Cardiac muscle cell (in vitro differentiated cells and primary cell): Measurements from ENCODE around the gene HTR3C. TPM values are rescaled to one million over a fixed set of nuclear protein-coding genes. Genes with fewer than 3 reads are reported as not detected.
"Not testable (repeated sequence)": the region's sequence is repeated elsewhere in the genome, so short reads cannot be mapped to it uniquely, and the experiment has no call there.

Source experiments
- DNase-seq, 2 donors: peaks; one replicate each; pipeline versions ENCODE4 v3.0.0 to v3.0.0-alpha.2; 2010 to 2017; ENCODE audit warnings: low read depth in 1 of 2, low spot score in 1 of 2
- H3K27ac ChIP-seq: fragments of 200-600 bp; sonication (generic); 2 replicates; pipeline ENCODE4 v1.5.1; 2016
- H3K27me3 ChIP-seq: fragments of 200-600 bp; sonication (generic); 2 replicates; pipeline ENCODE4 v1.6.0; 2016; ENCODE audit warnings: control low read depth
- H3K36me3 ChIP-seq: fragments of 200-600 bp; sonication (generic); 2 replicates; pipeline ENCODE4 v1.5.1; 2016; ENCODE audit warnings: control low read depth
- H3K4me1 ChIP-seq: fragments of 200-600 bp; sonication (generic); 2 replicates; pipeline ENCODE4 v1.8.1; 2017; ENCODE audit warnings: low read depth, mild to moderate bottlenecking, mixed run types
- H3K4me3 ChIP-seq: fragments of 200-600 bp; sonication (generic); 2 replicates; pipeline ENCODE4 v1.5.1; 2016; ENCODE audit warnings: mild to moderate bottlenecking
- H3K9me3 ChIP-seq: fragments of 200-600 bp; sonication (generic); 2 replicates; pipeline ENCODE4 v1.5.1; 2017; ENCODE audit warnings: low read depth, mild to moderate bottlenecking, control low read depth
- CTCF ChIP-seq: IDR thresholded peaks from 2 replicates; pipeline ENCODE4 v1.5.1; 2012; ENCODE audit warnings: low read depth, mild to moderate bottlenecking, low read length
- polyA plus RNA-seq: library from polyadenylated mRNA; unstranded; fragments of >200 nt; fragmentation: Nextera tagmentation; extraction: Ambion mirVana; gene quantifications from 2 replicates; pipeline ENCODE4 v1.2.1, GENCODE V29; 2016
- total RNA-seq: library from RNA; depleted of rRNA; stranded (reverse); fragments of >200 nt; gene quantifications from 2 replicates; pipeline ENCODE4 v1.2.3, GENCODE V29; 2016

The HTR3C gene
- total and polyA plus RNA-seq, 2 experiments from 2014 or later, result 0.16 TPM; not detected in 1

GRCh38 chr3:184062637-184063036 lies 9.8 kb downstream of the HTR3C start:
- Histone ChIP-seq H3K4me3 (no peak overlapping the region), H3K27me3 (no peaks in the 10 kb centered on the region), H3K27ac (no peak overlapping the region), H3K9me3 (no peaks in the 10 kb centered on the region), H3K36me3 (no peaks in the 10 kb centered on the region), H3K4me1 (no peaks in the 10 kb centered on the region)
- TF ChIP-seq CTCF, result no peak
- no peak for DNase-seq

- H3K27me3 ChIP-seq, result no peaks in the 10 kb centered on the region
- H3K36me3 ChIP-seq, result no peaks in the 10 kb centered on the region
- TF ChIP-seq CTCF, result no peak
- DNase-seq, result no peak
- no peak overlapping the region for H3K4me3 ChIP-seq
- no peak overlapping the region for H3K27ac ChIP-seq
- no peaks in the 10 kb centered on the region for H3K9me3 ChIP-seq
- H3K4me1 ChIP-seq, result no peaks in the 10 kb centered on the region
Observed at GRCh38 chr3:184066211-184066610, 13.4 kb downstream of the HTR3C start.

GRCh38 chr3:184067573-184068055 lies 14.8 kb downstream of the HTR3C start:
- no peak overlapping the region for H3K27ac ChIP-seq
- no peaks in the 10 kb centered on the region for H3K9me3 ChIP-seq
- no peaks in the 10 kb centered on the region for H3K27me3 ChIP-seq
- no peaks in the 10 kb centered on the region for H3K36me3 ChIP-seq
- no peaks in the 10 kb centered on the region for H3K4me1 ChIP-seq
- TF ChIP-seq CTCF, result no peak
- no peak overlapping the region for H3K4me3 ChIP-seq
- peak in 1 of 2 donors; percentile 11 for DNase-seq

GRCh38 chr3:184068344-184068743 lies 15.5 kb downstream of the HTR3C start:
- Histone ChIP-seq H3K4me3 (no peak overlapping the region), H3K27ac (no peak overlapping the region), H3K9me3 (no peaks in the 10 kb centered on the region), H3K27me3 (no peaks in the 10 kb centered on the region), H3K36me3 (no peaks in the 10 kb centered on the region), H3K4me1 (no peaks in the 10 kb centered on the region)
- TF ChIP-seq CTCF, result no peak
- DNase-seq, result no peak

GRCh38 chr3:184071142-184071541 lies 18.3 kb downstream of the HTR3C start:
- H3K4me1 ChIP-seq, H3K4me3 ChIP-seq: not testable (repeated sequence)

GRCh38 chr3:184073621-184074020 lies 20.8 kb downstream of the HTR3C start:
- Histone ChIP-seq H3K27ac (no peak overlapping the region), H3K9me3 (no peaks in the 10 kb centered on the region), H3K36me3 (no peaks in the 10 kb centered on the region), H3K4me1 (no peaks in the 10 kb centered on the region), H3K4me3 (no peak overlapping the region), H3K27me3 (no peaks in the 10 kb centered on the region)
- TF ChIP-seq CTCF, result no peak
- peak in 1 of 2 donors; percentile 25 for DNase-seq

More at GRCh38 chr3:184071142-184071541, 18.3 kb downstream of the HTR3C start:
- H3K27me3 ChIP-seq, H3K36me3 ChIP-seq, H3K27ac ChIP-seq, H3K9me3 ChIP-seq, DNase-seq: not testable (repeated sequence)
